Limb (tissue), 2 donors: Measurements from ENCODE around the gene ZNF101.
A peak's percentile ranks its signal among the peaks of the same experiment; 100 is the strongest.

Experiments used
- DNase-seq, 2 donors: peaks; one replicate each; pipeline ENCODE4 v3.0.0-alpha.2; 2016; ENCODE audit errors: extremely low spot score in 2 of 2

ZNF101 gene

DNA sequence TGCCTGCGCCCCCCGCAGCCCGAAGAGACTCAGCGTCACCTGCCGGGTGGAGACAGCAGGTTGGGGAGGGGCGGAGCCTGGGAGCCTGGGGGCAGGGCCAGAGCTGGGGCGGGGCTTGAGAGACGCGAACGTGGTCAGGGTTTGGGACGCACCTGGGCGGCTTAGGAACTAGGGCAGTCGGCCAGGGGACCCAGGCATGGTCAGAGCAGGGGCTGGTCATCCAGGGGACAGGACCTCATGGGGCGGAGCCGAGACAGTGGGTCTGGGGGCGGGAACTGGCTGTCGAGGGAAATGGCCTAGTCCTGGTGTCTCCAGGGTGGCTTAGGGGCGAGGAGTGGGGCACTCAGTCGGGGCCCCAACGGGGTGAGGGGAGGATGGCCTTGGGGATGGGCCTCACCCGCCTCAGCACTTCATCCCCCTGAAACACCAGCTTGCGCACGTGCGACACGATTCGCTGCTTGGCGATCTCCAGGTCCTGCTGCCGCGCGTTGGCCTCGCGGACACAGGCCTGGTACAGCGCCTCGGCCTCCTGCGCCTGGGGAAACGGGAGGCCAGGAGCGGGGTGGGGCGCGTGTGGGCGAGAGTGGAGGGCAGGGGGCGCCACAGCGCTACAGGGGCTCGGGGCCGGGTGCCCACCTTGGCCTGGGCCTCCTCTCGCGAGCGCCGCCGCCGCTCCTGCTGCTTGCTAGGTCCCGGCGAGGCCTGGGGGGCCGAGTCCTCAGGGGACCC lies 31.0 kb upstream of the ZNF101 start:
- peak in 1 of 2 donors; percentile 42 for DNase-seq

- no peak for DNase-seq
These were observed 26.0 kb upstream of the ZNF101 start for GRCh38 chr19:19642506-19643157.

DNA sequence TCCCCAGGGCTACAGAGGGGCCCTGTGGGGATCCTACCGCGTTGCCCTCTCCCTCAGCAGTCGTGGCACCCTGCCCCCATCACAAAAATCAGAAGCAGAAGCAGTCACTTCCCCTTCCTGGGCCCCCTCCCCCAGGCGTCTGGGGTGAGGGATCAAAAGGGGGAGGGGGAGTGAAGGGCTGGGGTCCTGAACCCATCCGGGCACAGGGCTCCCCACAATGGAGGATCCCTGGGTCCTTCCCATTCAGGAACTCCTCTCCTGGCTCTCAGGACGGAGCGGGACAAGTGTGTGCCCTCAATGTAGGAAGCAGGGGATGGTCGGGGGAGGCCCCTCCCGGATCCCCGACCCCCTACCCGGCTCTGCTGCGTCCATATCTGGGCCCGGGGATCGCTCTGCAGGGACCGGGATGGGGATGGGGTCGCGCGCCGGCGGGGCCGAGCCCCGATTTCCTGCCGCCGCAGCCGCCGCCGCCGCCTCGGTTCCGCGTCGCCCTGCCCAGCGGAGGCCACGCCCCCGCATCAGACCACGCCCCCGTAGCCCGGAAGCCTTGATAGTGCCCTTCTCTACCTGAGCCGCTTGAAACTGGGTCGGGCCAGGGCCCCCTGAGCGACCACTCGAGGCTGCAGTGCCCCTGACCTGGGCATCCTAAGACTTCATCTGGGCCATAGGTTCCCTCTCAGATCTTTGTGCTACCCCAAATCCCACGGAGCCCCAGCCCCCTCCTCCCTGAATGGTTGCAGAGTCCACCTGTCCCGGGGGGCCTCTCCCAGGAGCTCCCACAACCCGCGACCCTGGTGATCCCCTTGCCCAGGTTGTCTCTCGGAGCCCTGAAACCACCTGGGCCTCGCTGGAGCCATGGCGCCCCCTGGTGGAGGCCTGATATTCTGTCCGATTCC lies 25.2 kb upstream of the ZNF101 start, which contains the start of gene GMIP:
Gene GMIP (minus strand): TSS at position 500 of the 896 bp plus-strand sequence. CDS start 128 bp downstream, at position 372.
- peak; percentile 49 to 87 for DNase-seq

- DNase-seq: no peak
These were observed 24.6 kb upstream of the ZNF101 start for GRCh38 chr19:19644054-19644388.

- DNase-seq: no peak
These were observed 23.3 kb upstream of the ZNF101 start for GRCh38 chr19:19645233-19645870.

DNA sequence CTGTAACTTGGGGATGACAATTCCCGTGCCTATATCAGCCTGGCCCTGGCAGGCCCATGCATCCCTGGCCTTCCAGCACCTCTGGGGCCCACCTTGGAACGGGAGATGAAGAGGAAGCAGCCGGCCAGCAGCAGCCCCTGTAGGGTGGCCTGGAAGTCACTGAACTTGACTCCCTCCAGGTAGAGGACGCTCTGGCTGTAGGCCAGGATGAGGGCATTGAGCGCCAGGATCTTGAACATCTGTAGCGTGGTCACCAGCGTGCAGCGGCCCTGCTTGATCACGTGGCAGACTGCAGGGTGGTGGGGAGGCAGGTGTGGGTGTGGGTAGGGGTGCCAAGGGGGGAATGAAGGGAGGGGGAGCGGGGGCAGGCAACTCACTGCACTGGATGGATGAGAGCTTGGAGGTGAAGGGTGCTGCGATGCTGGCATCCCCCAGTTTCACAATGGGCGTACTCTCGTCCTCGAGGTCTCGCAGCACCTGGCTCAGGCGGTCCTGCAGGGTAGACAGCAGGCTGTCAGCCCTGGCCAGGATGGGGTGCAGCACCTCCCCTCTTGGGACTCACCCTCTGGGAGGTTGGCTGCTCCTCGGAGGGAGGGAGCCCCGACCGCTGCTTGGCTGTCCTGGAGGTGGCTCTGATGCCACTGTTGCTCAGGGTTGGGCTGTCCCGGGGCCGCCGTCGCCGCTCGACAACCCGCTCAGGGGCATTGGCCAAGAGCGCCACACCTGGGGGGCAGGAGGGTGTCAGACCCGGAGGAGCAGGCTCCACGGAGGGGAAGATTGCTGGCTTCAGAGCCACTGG lies 21.4 kb upstream of the ZNF101 start:
- DNase-seq: no peak

DNA sequence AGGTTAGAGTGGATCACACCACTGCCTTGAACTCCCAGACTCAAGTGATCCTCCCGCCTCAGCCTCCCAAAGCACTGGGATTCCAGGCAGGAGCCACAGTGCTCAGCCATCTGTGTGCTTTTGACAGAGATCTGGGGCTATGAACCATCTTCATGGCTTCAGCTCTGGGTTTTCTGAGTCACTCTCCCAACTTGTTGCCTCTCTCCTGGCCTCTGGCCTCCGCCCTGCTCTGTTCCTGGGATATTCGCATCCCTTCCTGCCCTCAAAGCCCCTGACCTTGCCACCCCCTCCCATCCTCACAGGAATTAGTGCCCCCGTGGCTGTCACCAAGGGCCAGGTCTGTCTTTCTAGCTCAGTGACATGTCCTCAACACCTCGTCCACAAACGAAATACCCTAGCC lies 19.5 kb upstream of the ZNF101 start:
- no peak for DNase-seq

- no peak for DNase-seq
These were observed 19.1 kb upstream of the ZNF101 start for GRCh38 chr19:19649580-19649995.

- no peak for DNase-seq
These were observed 18.3 kb upstream of the ZNF101 start for GRCh38 chr19:19650331-19650730.

DNA sequence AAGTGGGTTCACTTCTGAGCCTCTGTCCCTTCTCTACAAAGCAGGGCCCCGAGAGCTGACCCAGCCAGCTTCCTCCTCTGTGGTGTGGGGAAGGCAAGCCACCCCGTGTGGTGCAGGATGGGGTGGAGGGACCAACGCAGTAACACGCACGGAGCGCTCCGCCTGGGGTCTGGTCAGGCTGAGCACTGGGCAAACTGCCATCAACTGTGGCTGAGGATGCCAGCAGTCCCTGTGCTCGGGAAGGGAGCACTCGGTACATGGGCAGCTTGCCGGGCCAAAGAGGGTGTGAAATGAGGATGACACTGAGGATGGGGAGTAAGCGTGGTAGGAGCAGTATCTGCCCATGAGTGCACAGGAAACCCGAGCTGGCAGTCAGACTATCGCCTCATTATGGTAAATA lies 17.6 kb upstream of the ZNF101 start:
- no peak for DNase-seq

GRCh38 chr19:19652482-19653295 lies 15.9 kb upstream of the ZNF101 start:
- no peak for DNase-seq

- DNase-seq: peak in 1 of 2 donors; percentile 25
These were observed 15.0 kb upstream of the ZNF101 start for GRCh38 chr19:19653597-19654147.

DNA sequence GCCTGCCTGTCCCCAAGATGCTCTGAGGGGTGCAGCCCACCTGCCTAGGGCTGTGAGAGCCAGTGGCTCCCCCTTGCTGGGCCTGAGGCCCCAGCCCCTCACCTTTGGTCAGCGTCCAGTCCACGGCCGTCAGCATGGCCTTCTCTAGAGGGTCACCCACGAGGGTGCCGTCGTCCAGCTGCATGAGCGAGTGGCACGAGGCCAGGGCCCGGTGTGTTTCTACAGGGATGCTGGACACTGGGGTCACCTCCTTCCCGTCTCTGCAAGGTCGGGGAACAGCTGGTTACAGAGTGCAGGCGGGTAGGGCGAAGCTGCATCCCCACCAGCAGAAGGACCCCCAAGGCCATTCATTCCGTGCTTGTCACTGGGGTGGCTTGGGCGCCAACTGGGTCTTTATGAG lies 14.2 kb upstream of the ZNF101 start:
- DNase-seq: peak in 1 of 2 donors; percentile 27

DNA sequence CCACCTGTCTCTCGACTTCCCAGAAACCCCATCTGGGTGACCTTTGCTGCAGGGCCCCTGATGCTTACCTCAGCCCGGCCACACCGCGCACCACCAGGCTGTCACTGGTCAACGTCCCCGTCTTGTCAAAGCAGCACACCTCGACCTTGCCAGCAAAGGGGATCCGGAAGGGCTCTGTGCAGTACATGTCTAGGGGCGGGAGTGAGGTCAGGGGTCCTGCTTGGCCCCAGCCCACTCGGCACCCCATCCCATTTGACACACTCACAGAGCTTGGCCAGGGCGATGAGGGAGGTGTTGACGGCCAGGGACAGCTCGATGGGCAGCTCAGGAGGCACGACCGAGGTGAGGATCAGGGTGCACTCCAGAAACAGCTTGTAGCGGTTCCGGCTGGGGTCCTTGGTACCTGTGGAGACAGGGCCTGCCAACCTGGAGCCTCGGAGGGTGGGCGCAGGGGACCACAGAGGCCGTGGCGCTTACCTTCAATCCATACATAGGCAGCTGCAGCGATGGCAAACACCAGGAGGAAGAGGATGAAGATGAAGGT lies 13.5 kb upstream of the ZNF101 start:
- peak in 1 of 2 donors; percentile 22 for DNase-seq

DNA sequence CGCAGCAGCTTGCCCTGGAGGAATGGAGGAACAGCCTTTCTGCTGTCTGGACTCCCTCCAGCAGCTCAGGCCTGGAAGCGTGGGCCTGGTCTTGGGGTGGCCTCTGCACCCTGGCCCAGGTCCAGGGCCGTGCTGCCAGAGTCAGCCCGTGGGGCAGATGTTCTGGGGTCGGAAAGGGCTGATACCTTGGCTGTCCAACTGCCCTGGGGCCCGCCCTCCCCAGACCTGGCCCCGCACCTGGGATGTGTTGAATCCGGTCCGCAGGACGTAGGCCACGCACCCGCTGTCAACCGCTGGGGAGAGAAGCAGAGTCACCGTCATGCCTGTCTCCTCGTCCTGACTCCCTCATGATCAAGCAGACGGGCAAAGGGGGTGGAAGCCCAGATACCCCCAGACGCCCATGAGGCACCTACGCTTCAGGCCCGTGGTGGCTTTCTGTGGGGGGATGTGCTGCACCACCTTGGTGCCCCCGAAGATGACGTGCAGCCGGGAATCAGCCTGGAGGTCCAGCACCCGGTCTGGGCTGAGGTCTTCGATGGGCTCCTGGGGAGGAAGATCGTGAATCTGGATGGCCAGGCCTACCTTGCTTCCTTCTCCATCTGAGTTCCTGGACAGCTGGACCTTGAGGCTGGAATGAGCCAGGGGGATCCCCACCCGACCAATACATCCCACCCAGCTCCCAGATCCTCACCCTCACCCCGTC lies 12.8 kb upstream of the ZNF101 start:
- DNase-seq: no peak

DNA sequence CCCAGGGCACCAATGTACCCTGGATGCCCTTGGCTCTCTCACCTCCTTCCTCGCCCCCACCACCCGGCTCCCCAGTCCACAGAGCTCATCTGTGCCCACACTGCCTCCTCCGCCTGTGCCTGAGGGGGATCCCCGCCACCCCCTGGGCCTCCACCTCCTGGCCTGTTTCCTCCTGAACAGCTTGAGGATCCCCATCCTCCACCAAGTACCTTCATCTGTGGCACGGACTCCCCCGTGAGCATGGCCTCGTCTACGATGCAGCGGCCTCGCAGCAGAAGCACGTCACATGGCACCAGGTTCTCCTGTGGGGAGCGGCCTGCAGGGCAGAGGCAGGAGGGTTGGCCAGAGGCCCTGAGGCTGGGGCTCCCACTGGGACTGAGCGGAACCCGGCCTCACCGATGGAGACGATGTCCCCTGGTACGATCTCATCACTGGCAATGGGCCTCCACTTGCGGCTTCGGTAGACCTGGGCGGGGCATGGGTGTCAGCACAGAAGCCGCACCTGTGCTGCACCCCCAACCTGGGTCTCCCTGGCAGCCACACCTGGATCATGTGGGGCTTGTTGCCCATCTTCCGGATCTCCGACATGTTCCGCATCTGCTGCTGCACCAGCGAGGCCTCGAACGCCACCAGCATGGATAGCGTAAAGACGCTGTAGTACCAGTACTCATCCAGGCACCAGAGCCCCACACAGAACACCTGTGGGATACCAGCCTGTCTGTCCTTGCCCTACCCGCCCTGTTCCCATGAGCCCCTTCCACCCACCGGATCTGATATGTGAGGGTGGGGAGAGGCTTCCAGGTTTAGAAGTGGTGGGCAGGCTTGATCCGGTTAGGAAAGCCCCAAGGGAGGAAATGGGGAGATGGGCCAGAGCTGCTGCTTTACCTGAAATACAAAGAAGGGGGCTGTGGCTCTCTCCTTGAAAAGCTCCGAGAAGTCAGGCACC lies 11.9 kb upstream of the ZNF101 start:
- DNase-seq: peak in 1 of 2 donors; percentile 26

DNA sequence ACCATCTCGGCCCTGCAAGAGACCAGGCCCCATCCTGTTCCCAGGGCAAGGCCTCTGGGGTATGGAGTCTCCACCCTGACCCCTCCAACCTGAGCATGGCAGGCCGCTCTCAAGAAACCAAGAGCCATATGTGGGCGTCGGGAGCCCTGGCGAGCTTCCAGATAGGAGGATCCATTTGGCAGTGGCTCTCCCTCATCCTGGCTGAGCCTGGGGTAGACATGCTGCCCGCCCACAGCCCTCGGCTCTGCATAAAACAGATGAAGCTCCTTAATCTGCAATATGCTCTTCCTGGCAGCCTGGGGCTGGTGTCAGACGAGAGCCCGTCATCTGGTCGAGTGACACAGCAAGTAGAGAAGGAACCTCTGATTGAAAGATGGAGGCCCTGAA lies 11.2 kb upstream of the ZNF101 start:
- peak in 1 of 2 donors; percentile 35 for DNase-seq
